CD4-positive, alpha-beta T cell treated with Interleukin-12 subunit alpha and Interleukin-12 subunit beta, for 1 hour (primary cell): ENCODE measurements around the gene NGEF.

Experiments used
- DNase-seq: peaks from one replicate; pipeline ENCODE4 v3.0.0-alpha.2; 2020

NGEF gene

GRCh38 chr2:232880764-232881351, 132.2 kb downstream of the NGEF start:
- no peak for DNase-seq

GRCh38 chr2:232879618-232880494, 133.2 kb downstream of the NGEF start:
- DNase-seq = no peak

GRCh38 chr2:232878855-232879617, 134.0 kb downstream of the NGEF start:
- no peak for DNase-seq

GRCh38 chr2:232877940-232878511, 135.0 kb downstream of the NGEF start:
- DNase-seq = no peak

GRCh38 chr2:232876978-232877441, 136.0 kb downstream of the NGEF start:
- DNase-seq = no peak

- peak; percentile 46 for DNase-seq
Observed at GRCh38 chr2:232876161-232876977, 136.7 kb downstream of the NGEF start.

GRCh38 chr2:232875256-232876121, 137.6 kb downstream of the NGEF start:
- DNase-seq = no peak

GRCh38 chr2:232874677-232875223, 138.3 kb downstream of the NGEF start:
- no peak for DNase-seq

- DNase-seq = no peak
Observed at GRCh38 chr2:232873909-232874641, 139.0 kb downstream of the NGEF start.

- no peak for DNase-seq
Observed at GRCh38 chr2:232873292-232873908, 139.7 kb downstream of the NGEF start.

- no peak for DNase-seq
Observed at GRCh38 chr2:232872826-232873225, 140.2 kb downstream of the NGEF start.

- no peak for DNase-seq
Observed at GRCh38 chr2:232871835-232872736, 141.0 kb downstream of the NGEF start.

- DNase-seq = no peak
Observed at GRCh38 chr2:232871418-232871834, 141.6 kb downstream of the NGEF start.

- no peak for DNase-seq
Observed at GRCh38 chr2:232870766-232871371, 142.2 kb downstream of the NGEF start.

GRCh38 chr2:232870018-232870765, 142.9 kb downstream of the NGEF start, which contains the start of gene SNORC:
Gene SNORC, plus strand, starts transcription at chr2:232870264. Its CDS starts 78 bp downstream, at chr2:232870342.
- no peak for DNase-seq

- DNase-seq = no peak
Observed at GRCh38 chr2:232869138-232870017, 143.7 kb downstream of the NGEF start.
